ENCODE measurements around the gene SLC25A10. TPM values are rescaled to one million over a fixed set of nuclear protein-coding genes. Genes with fewer than 3 reads are reported as not detected.

Gene SLC25A10
- total and polyA plus RNA-seq, 10 of the 15 experiments (the other 5 are each of a cell fraction or from before 2014, with no cell fraction given), result 0.11 to 72.7 (median 22.3) TPM

GRCh38 chr17:81710514-81711308 is 1.4 kb upstream of the SLC25A10 start (continued):
- TF ChIP-seq CREB1 (IDR thresholded peaks at IDR 0.05; ENCODE audit: low read depth) (no peak), ZBTB11 (CRISPR knock-in tag; IDR thresholded peaks at IDR 0.05) (no peak), ESRRA (IDR thresholded peaks at IDR 0.05; ENCODE audit: low read length) (no peak), TBL1XR1 (IDR thresholded peaks at IDR 0.05; ENCODE audit: low read depth, low read length) (no peak), IKZF1 (conservative IDR thresholded peaks at IDR 0.05) (0 out of 2 replicates have a peak, but pooled peaks have one; percentile 2), CHD2 (IDR thresholded peaks at IDR 0.05; ENCODE audit: borderline replicate concordance, low read depth, low read length) (no peak)

GRCh38 chr17:81712468-81713003 is 452 bp downstream of the SLC25A10 start:
- Histone ChIP-seq H2AFZ (ENCODE audit: control insufficient read depth, low read depth, low read length) (peak overlapping the region; percentile 58), H3K4me3 (peak overlapping the region; percentile 89)
- TF ChIP-seq BMI1 (IDR thresholded peaks at IDR 0.05; ENCODE audit: borderline replicate concordance) (no peak), IKZF1 (conservative IDR thresholded peaks at IDR 0.05) (peak; percentile 9; the same call in 1 of the 2 replicates), NR2C1 (IDR thresholded peaks at IDR 0.05) (no peak), BACH1 (IDR thresholded peaks at IDR 0.05; ENCODE audit: borderline replicate concordance) (peak; percentile 16; the same call in 1 of the 2 replicates), CTCF (IDR thresholded peaks at IDR 0.05 in 2 of 3, conservative IDR thresholded peaks at IDR 0.05 in 1 of 3; ENCODE audit: control insufficient read depth in 2 of 3, extremely low read depth in 1 of 3, insufficient read depth in 1 of 3, low read depth in 3 of 3, low read length in 3 of 3) (peak in 2 of 3 experiments; percentile 13 to 18; a peak in 1 of 6 replicates), CREM (IDR thresholded peaks at IDR 0.05; ENCODE audit: low read depth) (no peak), CREB1 (IDR thresholded peaks at IDR 0.05; ENCODE audit: low read depth) (0 out of 2 replicates have a peak, but pooled peaks have one; percentile 18), SRF (IDR thresholded peaks at IDR 0.05; ENCODE audit: low read depth in 2 of 2, low read length in 2 of 2) (no peak), IRF3 (IDR thresholded peaks at IDR 0.05) (0 out of 2 replicates have a peak, but pooled peaks have one; percentile 7)

More at GRCh38 chr17:81712468-81713003, 452 bp downstream of the SLC25A10 start:
- no peaks in the 10 kb centered on the region for H3K9me3 ChIP-seq (replicated peaks; ENCODE audit: control insufficient read depth, insufficient read depth, low read length)
- FAIRE-seq, result no peak
- H3K27ac ChIP-seq (ENCODE audit: control insufficient read depth, insufficient read depth), result peak overlapping the region; percentile 27; the same call in 1 of the 2 replicates
- H4K20me1 ChIP-seq (ENCODE audit: control insufficient read depth, insufficient read depth), result no peaks in the 10 kb centered on the region
- ChIA-PET POLR2A (interaction anchor here (1.4 to 1.5 kb wide), 2 partner anchors 9 to 255 kb away, joined by 3 to 4 read pairs; partner anchors contain the start of gene MRPL12), RAD21 (ENCODE audit: unreplicated experiment) (no interaction called here), SMC1A (ENCODE audit: uncharacterized antibody, unreplicated experiment) (interaction anchor here (0.8 to 1.3 kb wide), 2 partner anchors 30 to 131 kb away, joined by 3 read pairs; no protein-coding TSS in a partner anchor), CTCF (interaction anchor here (1.1 to 1.8 kb wide), 4 partner anchors 9 to 119 kb away, joined by 3 to 9 read pairs (median 4); partner anchors contain the start of gene MRPL12)
- in situ Hi-C loops (cut with MboI) (no loop called here), intact Hi-C loops (cut with micrococcal nuclease; ENCODE audit: unreplicated experiment) (no loop called here)
- no peak for DNase-seq (ENCODE audit: low read depth, low spot score)
- peak; percentile 26 for ATAC-seq
- no TSS peak for BruUV-seq (replicated peaks)
- peaks cover 18% of the 10 kb centered on the region for H3K4me1 ChIP-seq (ENCODE audit: control insufficient read depth, insufficient read depth, low read length)
- peaks cover 20% of the 10 kb centered on the region for H3K79me2 ChIP-seq (ENCODE audit: control insufficient read depth, insufficient read depth, low read length)
- 3% methylated on average over 39 of the region's 41 CpGs for WGBS (ENCODE audit: insufficient coverage, insufficient replicate concordance, low lambda C conversion rate, missing lambda C conversion rate)
- peak overlapping the region; percentile 60 for H3K4me2 ChIP-seq (ENCODE audit: control insufficient read depth, insufficient read depth)
- peaks cover 4 to 12% of the 10 kb centered on the region in 2 experiments; a peak in 3 of 4 replicates for H3K36me3 ChIP-seq (ENCODE audit: control insufficient read depth in 2 of 2, insufficient read depth in 2 of 2, low read length in 1 of 2)
- H3K27me3 ChIP-seq (replicated peaks in 1 of 2; ENCODE audit: control insufficient read depth in 2 of 2, insufficient read depth in 2 of 2, low read length in 1 of 2), result no peaks in the 10 kb centered on the region
- peak overlapping the region; percentile 71 for H3K9ac ChIP-seq (ENCODE audit: control insufficient read depth, insufficient read depth, low read length)

All from GM12878 (cell line).